Measurements from ENCODE around the gene PHKA1. TPM values are rescaled to one million over a fixed set of nuclear protein-coding genes. Genes with fewer than 3 reads are reported as not detected.
"Not testable (repeated sequence)": the region's sequence is repeated elsewhere in the genome, so short reads cannot be mapped to it uniquely, and the experiment has no call there.

PHKA1 gene
- polyA plus RNA-seq, 3 donors = 2.3 to 5.2 (median 2.8) TPM

GRCh38 chrX:72683631-72684030, 30.5 kb downstream of the PHKA1 start:
- H3K27ac ChIP-seq (ENCODE audit: low read depth, low read length) = no peak overlapping the region
- 87 to 100% (median 96%) methylated on average over 1 of the region's 1 CpG for WGBS, 3 donors

DNA sequence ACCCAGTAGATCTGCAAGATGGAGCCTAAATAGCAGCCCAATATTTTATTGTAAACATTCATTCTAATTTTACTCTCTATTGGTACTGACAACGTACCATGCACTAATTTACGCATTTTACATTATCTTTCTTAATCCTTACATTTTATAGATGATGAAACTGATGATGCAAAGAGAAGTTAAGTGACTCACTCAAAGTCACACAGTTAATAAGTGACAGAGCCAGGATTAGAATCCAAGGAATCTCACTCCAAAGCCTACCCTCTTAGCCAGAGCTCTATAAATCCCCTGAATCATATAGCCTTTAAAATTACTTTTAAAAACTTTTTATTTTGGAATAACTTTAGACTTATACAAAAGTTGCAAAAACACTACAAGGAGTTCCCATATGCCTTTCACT, 37.6 kb downstream of the PHKA1 start:
- WGBS, 3 donors = 81 to 97% (median 95%) methylated on average over 2 of the region's 2 CpGs
- H3K27ac ChIP-seq (ENCODE audit: low read depth, low read length) = no peak overlapping the region

GRCh38 chrX:72673951-72674350, 40.2 kb downstream of the PHKA1 start:
- not testable (repeated sequence) for H3K27ac ChIP-seq (ENCODE audit: low read depth, low read length)
- WGBS, 3 donors = 62 to 89% (median 87%) methylated on average over 1 of the region's 1 CpG

GRCh38 chrX:72669508-72669907, 44.6 kb downstream of the PHKA1 start:
- WGBS, 3 donors = 95 to 98% (median 97%) methylated on average over 4 of the region's 5 CpGs
- not testable (repeated sequence) for H3K27ac ChIP-seq (ENCODE audit: low read depth, low read length)

GRCh38 chrX:72666451-72666850, 47.7 kb downstream of the PHKA1 start:
- no peak overlapping the region for H3K27ac ChIP-seq (ENCODE audit: low read depth, low read length)

GRCh38 chrX:72663737-72664136, 50.4 kb downstream of the PHKA1 start:
- no peak overlapping the region for H3K27ac ChIP-seq (ENCODE audit: low read depth, low read length)

DNA sequence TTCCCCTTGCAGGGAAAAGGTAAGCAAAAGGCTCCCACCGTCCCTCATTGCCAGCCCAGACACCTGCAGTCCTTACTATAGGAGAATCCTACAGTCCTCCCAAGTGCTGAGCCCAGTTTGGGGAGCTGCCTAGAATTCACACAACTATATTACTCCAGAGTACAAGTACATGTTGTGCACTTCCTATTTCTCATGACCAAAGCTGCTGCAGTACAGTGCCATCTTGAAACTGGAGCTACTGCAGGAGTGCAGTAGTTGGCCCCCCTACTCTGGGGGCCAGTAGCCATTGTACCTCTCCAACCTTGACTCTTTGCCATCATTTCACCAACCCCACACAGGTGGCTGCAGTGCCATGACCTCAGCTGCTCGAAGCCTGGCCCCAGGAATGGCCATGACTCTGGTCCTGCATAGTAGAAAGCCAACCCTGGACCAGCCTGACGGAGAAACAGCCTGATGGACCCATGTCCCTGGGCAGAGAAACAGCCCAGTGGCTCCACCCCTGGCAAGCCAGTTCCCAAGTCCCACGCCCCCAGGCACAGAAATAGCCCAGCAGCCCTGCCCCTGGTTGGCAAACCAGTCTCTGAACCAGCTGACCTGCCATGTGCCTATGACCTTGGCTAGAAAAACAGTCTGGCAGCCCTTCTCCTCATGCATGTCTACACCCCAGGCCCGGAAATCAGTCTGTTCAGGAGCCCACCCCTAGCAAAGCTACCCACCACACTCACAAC, 51.9 kb downstream of the PHKA1 start:
- WGBS, 3 donors = 63 to 96% (median 90%) methylated on average over 5 of the region's 5 CpGs
- no peak overlapping the region for H3K27ac ChIP-seq (ENCODE audit: low read depth, low read length)

GRCh38 chrX:72659723-72660122, 54.4 kb downstream of the PHKA1 start:
- H3K27ac ChIP-seq (ENCODE audit: low read depth, low read length) = no peak overlapping the region

DNA sequence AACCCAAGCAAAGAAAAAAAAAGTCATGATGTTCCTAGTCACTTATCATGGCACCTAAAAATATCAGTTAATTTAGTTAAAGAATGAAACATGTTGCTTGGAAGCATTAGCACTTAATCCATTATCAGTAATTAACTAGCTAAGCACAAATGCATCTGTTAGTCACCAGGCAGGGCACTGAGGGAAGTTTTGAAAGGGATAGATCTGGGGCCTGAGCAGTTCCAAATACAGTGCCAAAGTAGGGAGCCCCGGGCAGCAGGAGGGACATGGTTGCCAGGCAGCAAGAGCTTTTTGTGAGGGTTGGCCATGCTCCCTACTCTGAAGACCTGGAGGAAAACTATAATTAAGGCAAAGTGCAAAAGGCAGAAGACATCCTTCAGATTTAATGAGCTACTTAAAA, 62.0 kb downstream of the PHKA1 start:
- H3K27ac ChIP-seq (ENCODE audit: low read depth, low read length) = no peak overlapping the region
- 52 to 75% (median 73%) methylated on average over 1 of the region's 1 CpG for WGBS, 3 donors

DNA sequence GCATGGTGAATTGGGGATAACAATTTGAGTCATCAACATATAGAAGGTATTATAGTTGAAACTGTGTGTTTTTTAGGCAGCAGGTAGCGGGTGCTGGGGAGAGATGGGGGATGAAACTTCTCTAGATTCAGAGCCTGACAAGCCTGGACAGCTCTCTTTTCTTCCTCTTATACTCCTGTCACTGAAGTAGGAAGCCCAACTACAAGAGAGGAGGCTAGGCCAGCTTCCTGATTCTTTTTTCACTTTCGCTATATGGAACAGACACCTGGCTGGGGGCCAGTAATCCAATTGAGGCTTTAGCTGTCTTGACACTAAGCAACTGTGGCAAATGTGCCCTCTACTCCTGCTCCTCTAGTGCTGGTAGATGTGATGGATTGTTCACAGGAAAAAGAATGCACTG, 69.2 kb downstream of the PHKA1 start:
- WGBS, 3 donors = 65 to 92% (median 78%) methylated on average over 1 to 2 of the region's 2 CpGs
- H3K27ac ChIP-seq (ENCODE audit: low read depth, low read length) = no peak overlapping the region

DNA sequence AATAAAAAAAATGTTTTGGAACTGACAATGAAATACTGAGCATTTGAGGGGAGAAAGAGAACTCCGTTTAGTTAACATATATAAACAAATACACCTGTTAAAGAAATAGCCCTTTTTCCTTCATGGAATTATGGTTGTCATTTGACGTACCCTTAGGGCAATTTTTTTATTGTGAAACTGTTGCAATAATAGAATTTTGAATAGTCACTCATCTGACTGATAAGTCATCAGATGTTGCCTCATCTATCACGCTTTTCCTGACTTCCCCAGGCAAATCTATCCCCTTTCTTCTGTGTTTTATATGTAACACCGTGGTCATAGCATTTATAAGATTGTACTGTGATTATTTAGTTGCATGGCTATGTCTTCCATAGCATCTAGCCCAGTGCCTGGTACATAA, 72.5 kb downstream of the PHKA1 start:
- WGBS, 3 donors = 74 to 97% (median 75%) methylated on average over 4 of the region's 4 CpGs
- H3K27ac ChIP-seq (ENCODE audit: low read depth, low read length) = no peak overlapping the region

DNA sequence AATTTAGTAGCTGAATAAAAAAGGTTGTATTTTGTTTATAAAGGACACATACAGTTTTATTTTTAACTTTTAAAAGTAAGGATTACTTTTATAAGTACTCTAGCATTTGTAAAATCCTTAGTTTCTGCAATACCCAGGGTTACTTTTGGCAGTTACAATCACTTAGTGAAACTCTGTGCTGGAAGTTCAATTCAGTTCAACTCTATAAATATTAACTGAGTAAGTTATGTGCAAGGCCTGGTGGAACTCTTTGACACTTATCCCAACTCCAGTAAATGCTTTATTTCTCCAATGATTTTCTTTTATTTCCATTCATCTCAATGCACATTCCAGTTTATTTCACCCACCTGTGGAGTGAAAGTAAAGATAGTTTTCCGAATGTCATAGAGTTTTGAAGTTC, 78.2 kb downstream of the PHKA1 start:
- H3K27ac ChIP-seq (ENCODE audit: low read depth, low read length) = no peak overlapping the region
- 82 to 100% (median 95%) methylated on average over 1 of the region's 1 CpG for WGBS, 3 donors

DNA sequence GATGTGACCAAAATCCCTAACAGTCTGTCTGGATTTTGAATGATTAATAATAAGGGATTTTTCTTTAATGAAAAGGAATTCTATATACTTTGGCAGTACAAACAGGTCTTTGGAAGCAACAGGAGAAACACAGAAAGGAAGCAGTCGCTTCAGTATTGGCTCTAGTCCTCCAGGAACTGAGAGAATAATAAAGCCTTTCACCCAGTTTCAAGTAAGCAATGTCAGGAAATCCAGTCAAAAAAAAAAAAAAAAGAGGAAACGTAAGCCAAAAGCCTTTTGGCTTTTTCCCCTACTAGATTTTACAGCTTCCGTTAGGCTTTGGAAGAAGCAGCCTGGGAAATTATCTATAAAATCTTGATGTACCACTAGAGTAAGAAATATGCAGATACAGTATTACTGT, 79.8 kb downstream of the PHKA1 start:
- no peak overlapping the region for H3K27ac ChIP-seq (ENCODE audit: low read depth, low read length)
- 23 to 76% (median 44%) methylated on average over 3 of the region's 3 CpGs for WGBS, 3 donors

DNA sequence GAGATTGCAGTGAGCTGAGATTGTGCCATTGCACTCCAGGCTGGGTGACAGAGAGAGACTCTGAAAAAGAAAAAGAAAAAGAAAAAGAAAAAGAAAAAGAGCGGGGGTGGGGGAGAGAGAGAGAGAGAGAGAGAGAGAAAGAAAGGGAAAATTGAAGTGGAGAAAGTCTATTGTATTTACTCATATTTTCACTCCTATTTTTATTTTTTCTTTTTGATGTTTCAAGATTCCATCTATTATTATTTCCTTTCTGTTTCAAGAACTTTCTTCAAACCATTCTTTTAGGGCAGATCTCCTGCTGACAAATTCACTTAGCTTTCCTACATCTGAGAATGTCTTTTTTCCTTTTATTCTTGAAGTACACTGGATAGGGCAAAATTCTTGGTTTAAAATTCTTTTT, 83.9 kb downstream of the PHKA1 start:
- H3K27ac ChIP-seq (ENCODE audit: low read depth, low read length) = no peak overlapping the region
- 90 to 100% (median 95%) methylated on average over 1 of the region's 1 CpG for WGBS, 3 donors

DNA sequence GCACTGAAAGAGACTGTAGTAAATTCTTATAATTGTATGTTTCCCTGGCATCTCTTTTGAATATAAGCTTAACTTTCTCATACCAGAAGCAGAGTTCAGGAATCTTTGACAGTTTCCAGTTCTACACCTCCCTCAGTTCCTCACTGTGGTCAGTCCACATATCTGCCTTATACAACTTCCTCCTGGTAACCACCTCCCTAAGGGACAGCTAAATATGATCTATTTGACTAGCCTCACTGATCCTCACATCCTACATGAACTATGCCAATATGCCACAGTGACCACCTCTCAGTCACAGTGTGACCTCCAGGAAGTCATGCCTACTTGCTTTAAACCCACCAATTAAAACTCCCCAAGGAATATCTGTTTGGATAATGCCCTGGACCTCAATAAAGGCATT, 89.9 kb downstream of the PHKA1 start:
- no peak overlapping the region for H3K27ac ChIP-seq (ENCODE audit: low read depth, low read length)

DNA sequence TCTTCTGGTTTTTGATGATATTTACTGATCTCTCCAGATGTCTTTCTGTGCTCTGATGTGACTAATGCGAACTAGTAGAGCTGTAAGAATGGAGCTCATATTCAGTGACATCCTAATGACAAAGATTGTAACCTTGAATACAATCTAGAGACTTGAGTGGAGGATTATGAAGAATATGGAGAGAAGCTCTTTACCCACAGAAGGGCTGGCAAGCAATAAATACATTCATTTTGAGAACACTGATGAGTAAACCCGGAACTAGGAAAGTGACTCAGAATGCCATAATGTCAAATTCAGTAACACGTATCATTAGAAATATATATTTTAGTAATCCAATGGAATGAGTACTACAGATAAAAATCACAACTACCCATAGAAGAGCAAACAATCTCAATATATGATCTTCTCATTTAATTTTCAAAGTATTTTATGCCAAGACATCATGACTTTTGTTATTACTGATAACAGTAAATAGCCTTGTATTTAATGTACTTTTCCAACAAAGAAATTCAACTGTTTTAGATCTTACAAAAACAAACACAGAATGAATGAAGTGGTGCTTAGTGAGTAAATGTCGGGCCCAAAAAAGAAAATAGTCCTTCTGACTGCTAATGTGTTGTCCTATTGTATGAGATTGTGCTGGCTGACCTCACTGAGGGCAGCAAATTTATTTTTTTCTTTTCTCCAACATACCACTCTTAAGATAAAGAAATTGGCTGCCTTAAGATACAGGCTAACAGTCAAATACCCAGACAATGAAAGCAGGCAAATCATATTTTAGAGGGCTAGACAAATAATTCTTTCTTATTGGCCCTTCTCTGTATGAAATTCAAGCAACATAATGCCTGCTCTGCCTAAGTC, 92.3 kb downstream of the PHKA1 start:
- no peak overlapping the region for H3K27ac ChIP-seq (ENCODE audit: low read depth, low read length)
- WGBS, 3 donors = 71 to 84% (median 75%) methylated on average over 4 of the region's 4 CpGs

DNA sequence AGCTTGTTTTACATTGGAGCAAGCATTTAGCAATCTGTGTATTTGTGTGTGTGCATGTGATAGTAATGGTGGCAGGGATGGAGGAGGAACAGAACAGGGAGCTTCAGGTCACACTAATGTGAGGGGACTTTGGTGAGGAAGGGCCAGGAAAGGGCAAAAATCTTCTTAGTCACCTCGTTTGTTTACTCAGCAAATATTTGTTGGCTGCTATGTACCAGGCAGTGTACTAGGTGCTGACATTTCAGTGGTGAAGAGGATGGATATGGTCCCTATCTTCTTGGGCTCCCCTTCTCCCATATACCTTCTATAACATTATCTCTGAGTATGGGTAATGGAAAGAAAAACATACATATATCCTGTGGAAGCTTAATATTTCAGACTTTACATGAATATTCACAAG, 92.9 kb downstream of the PHKA1 start:
- 22 to 65% (median 43%) methylated on average over 1 of the region's 1 CpG for WGBS, 3 donors
- no peak overlapping the region for H3K27ac ChIP-seq (ENCODE audit: low read depth, low read length)

GRCh38 chrX:72620550-72621145, 93.5 kb downstream of the PHKA1 start:
- H3K27ac ChIP-seq (ENCODE audit: low read depth, low read length) = no peak overlapping the region
- WGBS, 3 donors = 48 to 75% (median 69%) methylated on average over 9 of the region's 9 CpGs

- WGBS, 3 donors = 55 to 75% (median 68%) methylated on average over 2 of the region's 2 CpGs
- H3K27ac ChIP-seq (ENCODE audit: low read depth, low read length) = no peak overlapping the region
Measured at GRCh38 chrX:72609313-72609712, 104.8 kb downstream of the PHKA1 start.

GRCh38 chrX:72604705-72605104, 109.4 kb downstream of the PHKA1 start:
- 66 to 85% (median 84%) methylated on average over 3 of the region's 3 CpGs for WGBS, 3 donors

More at GRCh38 chrX:72604705-72605104, 109.4 kb downstream of the PHKA1 start:
- no peak overlapping the region for H3K27ac ChIP-seq (ENCODE audit: low read depth, low read length)

Data from adipose tissue (tissue), 3 donors.